Measurements from ENCODE around the gene GKN2.

Gene GKN2

DNA sequence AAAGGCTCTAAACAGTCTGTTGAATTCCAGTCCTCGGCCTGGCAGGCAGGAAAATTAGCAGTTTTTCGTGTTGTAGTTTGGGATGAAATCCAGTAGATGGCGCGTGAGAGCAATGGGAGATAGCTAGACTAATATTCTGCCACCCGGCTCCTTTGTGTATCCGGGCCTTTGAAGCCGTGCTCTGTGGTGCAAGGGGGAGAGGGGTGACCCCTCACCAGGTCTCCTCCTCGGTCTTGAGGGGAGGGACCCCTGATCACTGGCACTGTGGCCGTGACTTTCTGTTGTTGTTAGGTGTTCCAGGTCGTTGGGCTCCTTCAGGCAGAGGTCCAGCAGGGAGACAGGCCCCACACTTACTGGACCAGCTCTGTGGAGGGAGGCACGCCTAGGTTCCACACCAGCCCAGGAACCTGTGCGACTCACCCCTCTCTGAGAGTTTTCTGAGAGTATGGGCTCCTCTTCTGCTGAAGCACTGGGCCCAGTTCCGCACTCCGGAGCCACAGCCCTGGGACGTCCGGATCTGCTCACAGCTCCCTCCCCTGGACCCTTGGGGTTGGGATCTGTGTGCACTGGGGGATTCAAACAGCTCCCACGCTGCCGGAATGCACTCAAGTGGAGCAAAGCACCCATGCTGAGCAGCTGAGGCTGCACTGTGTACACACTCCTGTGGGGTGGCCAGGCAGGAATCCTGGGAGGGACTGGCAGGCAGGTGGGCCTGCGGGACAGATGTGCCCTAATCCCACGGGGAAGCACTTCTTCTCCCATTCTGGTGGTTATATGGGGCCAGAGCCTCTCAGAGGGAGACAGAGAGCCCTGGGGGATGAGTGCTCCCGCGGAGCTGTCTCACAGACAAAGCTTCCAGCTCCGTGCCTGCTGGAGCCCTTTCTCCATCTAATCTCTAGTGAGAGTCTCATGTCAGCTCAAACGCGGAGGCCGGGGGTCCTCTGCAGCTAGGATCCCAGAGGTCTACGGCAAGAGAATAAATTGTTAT, 8.8 kb downstream of the GKN2 start:
- H3K27me3 ChIP-seq: no peaks in the 10 kb centered on the region
- no peak overlapping the region for H3K27ac ChIP-seq
- TF ChIP-seq, protein P1, sequence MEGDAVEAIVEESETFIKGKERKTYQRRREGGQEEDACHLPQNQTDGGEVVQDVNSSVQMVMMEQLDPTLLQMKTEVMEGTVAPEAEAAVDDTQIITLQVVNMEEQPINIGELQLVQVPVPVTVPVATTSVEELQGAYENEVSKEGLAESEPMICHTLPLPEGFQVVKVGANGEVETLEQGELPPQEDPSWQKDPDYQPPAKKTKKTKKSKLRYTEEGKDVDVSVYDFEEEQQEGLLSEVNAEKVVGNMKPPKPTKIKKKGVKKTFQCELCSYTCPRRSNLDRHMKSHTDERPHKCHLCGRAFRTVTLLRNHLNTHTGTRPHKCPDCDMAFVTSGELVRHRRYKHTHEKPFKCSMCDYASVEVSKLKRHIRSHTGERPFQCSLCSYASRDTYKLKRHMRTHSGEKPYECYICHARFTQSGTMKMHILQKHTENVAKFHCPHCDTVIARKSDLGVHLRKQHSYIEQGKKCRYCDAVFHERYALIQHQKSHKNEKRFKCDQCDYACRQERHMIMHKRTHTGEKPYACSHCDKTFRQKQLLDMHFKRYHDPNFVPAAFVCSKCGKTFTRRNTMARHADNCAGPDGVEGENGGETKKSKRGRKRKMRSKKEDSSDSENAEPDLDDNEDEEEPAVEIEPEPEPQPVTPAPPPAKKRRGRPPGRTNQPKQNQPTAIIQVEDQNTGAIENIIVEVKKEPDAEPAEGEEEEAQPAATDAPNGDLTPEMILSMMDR (IDR thresholded peaks at IDR 0.05): peak; percentile 71
- H3K9me3 ChIP-seq: no peaks in the 10 kb centered on the region
- H3K4me1 ChIP-seq (ENCODE audit: control insufficient read depth in 1 of 2, insufficient read depth in 1 of 2, low read depth in 1 of 2, low read length in 1 of 2): no peaks in the 10 kb centered on the region
- H3K4me3 ChIP-seq (ENCODE audit: low read depth in 1 of 2, low read length in 1 of 2): no peak overlapping the region
- H3K36me3 ChIP-seq: no peaks in the 10 kb centered on the region

DNA sequence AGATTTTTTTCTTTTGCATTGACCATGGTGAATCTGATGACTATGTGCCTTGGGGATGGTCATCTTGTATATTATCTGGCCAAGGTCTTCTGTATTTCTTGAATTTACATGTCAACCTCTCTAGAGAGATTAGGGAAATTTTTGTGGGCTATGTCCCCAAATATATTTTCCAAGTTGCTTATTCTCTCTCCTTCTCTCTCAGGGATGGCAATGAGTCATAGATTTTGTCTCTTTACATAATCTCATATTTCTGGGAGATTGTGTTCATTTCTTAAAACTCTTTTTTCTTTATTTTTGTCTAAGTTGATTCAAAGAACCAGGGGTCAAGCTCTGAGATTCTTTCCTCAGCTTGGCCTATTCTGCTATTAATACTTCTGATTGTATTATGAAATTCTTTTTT, 9.9 kb downstream of the GKN2 start:
- Histone ChIP-seq H3K27ac (no peak overlapping the region), H3K36me3 (no peaks in the 10 kb centered on the region), H3K4me3 (ENCODE audit: low read depth in 1 of 2, low read length in 1 of 2) (no peak overlapping the region), H3K4me1 (ENCODE audit: control insufficient read depth in 1 of 2, insufficient read depth in 1 of 2, low read depth in 1 of 2, low read length in 1 of 2) (no peaks in the 10 kb centered on the region), H3K9me3 (no peaks in the 10 kb centered on the region), H3K27me3 (no peaks in the 10 kb centered on the region)
- TF ChIP-seq, protein P1 (IDR thresholded peaks at IDR 0.05): no peak

DNA sequence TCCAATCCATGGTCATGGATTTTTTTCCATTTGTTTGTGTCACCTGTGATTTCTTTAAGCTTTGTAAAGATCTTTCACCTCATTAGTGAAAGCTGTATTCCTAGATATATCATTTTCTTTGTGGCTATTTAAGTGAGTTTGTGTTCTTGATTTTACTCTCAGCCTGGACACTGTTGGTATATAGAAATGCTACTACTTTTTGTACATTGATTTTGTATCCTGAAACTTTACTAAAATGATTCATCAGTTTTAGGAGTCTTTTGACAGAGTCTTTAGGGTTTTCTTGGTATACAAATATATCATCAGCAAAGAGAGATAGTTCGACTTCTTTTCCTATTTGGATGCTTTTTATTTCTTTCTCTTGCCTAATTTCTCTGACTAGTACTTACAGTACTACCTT, 12.3 kb downstream of the GKN2 start:
- Histone ChIP-seq H3K4me1 (ENCODE audit: control insufficient read depth in 1 of 2, insufficient read depth in 1 of 2, low read depth in 1 of 2, low read length in 1 of 2) (no peaks in the 10 kb centered on the region), H3K27me3 (no peaks in the 10 kb centered on the region), H3K36me3 (no peaks in the 10 kb centered on the region), H3K4me3 (ENCODE audit: low read depth in 1 of 2, low read length in 1 of 2) (no peak overlapping the region), H3K27ac (no peak overlapping the region), H3K9me3 (no peaks in the 10 kb centered on the region)
- TF ChIP-seq, protein P1 (IDR thresholded peaks at IDR 0.05): no peak

DNA sequence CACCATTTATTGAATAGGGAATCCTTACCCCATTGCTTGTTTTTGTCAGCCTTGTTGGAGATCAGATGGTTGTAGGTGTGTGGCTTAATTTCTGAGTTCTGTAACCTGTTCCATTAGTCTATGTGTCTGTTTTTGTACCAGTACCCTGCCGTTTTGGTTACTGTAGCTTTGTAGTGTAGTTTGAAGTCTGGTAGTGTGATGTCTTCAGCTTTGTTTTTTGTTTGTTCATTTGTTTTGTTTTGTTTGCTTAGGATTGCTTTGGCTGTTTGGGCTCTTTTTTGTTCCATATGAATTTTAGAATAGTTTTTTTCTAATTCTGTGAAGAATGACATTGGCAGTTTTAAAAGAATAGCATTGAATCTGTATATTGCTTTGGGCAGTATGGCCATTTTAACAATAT, 12.7 kb downstream of the GKN2 start:
- no peaks in the 10 kb centered on the region for H3K9me3 ChIP-seq
- TF ChIP-seq, protein P1 (IDR thresholded peaks at IDR 0.05): no peak
- no peak overlapping the region for H3K4me3 ChIP-seq (ENCODE audit: low read depth in 1 of 2, low read length in 1 of 2)
- H3K27ac ChIP-seq: no peak overlapping the region
- H3K36me3 ChIP-seq: no peaks in the 10 kb centered on the region
- H3K27me3 ChIP-seq: no peaks in the 10 kb centered on the region
- no peaks in the 10 kb centered on the region for H3K4me1 ChIP-seq (ENCODE audit: control insufficient read depth in 1 of 2, insufficient read depth in 1 of 2, low read depth in 1 of 2, low read length in 1 of 2)

DNA sequence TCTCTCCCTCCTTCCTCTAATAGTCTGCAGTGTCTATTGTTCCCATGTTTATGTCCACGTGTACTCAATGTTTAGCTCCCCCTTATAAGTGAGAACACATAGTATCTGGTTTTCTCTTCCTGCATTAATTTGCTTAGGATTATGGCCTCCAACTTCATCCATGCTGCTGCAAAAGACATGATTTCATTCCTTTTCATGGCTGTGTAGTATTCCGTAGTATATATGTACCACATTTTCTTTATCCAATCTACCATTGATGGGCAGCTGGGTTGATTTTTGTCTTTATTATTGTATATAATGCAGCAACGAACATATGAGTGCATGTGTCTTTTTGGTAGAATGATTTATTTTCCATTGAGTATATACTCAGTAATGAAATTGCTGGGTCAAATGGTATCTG, 13.8 kb downstream of the GKN2 start:
- TF ChIP-seq, protein P1 (IDR thresholded peaks at IDR 0.05): no peak
- Histone ChIP-seq H3K27me3 (no peaks in the 10 kb centered on the region), H3K36me3 (no peaks in the 10 kb centered on the region), H3K4me3 (ENCODE audit: low read depth in 1 of 2, low read length in 1 of 2) (no peak overlapping the region), H3K9me3 (no peaks in the 10 kb centered on the region), H3K4me1 (ENCODE audit: control insufficient read depth in 1 of 2, insufficient read depth in 1 of 2, low read depth in 1 of 2, low read length in 1 of 2) (peaks cover 0 to 5% of the 10 kb centered on the region in 2 experiments), H3K27ac (no peak overlapping the region)
